ENCODE measurements around the gene BARHL2.
A peak's percentile ranks its signal among the peaks of the same experiment; 100 is the strongest.

The BARHL2 gene

DNA sequence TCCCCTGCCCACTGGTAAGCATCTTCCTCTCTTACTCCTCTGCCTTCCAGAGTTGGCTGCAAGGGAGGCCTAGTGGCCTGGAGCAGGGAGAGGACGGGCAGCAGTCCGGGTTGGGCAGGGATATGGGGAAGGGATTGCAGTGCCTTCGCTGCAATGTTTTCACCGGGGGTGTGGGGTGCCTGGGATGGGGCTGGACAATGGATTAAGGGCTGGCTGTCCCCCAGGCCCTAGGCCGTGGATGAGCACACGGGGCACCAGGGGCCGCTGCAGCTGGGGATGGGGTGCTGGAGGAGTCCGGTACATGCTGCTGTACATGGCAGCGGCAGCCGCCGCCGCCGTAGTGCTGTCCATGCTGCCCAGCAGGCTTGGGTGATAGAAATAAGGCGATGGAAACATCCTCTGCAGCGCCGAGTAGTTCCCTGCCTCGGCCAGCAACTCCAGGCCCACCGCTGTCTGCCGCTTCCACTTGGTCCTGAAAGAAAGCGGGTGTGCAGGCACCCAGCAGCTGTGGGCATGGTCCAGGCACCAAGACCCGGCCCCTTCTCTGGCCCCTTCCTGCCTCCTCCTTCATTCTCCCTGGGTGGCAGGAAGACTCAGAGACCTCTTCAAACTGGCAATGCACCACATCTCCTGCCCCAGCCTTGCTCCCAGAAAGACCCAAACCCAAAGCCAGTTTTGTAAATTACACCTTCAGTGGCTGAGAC lies 4.8 kb downstream of the BARHL2 start:
- no peak overlapping the region for H2AFZ ChIP-seq (ENCODE audit: low read depth, low read length)
- H3K36me3 ChIP-seq (ENCODE audit: insufficient read depth, low read length): no peaks in the 10 kb centered on the region
- H3K4me1 ChIP-seq (ENCODE audit: insufficient read depth, low read length): peaks cover 4% of the 10 kb centered on the region
- no peak overlapping the region for H3K4me3 ChIP-seq (ENCODE audit: low read length)
- H3K27me3 ChIP-seq (ENCODE audit: insufficient read depth, low read length): peaks cover 97% of the 10 kb centered on the region
- no peaks in the 10 kb centered on the region for H3K9me3 ChIP-seq (ENCODE audit: low read length)

DNA sequence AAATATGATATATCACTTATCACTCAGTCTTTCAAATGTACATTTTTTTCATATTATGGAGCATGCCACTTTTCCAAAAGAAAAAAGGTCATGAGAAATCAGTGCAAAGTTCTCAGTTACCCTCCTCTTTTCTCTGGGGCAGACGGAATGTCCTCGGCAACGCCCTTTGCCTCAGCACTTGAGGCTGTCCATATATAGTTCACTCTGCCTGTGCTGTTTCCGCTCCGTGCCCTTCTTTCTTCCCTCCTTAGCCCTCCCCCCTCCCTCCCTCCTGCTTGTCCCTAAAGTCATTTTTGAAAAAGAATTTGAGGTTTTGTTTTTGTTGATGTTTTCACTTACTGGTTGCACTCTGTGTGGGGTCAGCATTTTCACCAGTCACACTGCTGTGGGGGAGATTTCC lies 5.4 kb downstream of the BARHL2 start:
- peaks cover 97% of the 10 kb centered on the region for H3K27me3 ChIP-seq (ENCODE audit: insufficient read depth, low read length)
- peaks cover 8% of the 10 kb centered on the region for H3K4me1 ChIP-seq (ENCODE audit: insufficient read depth, low read length)
- H3K9me3 ChIP-seq (ENCODE audit: low read length): no peaks in the 10 kb centered on the region

DNA sequence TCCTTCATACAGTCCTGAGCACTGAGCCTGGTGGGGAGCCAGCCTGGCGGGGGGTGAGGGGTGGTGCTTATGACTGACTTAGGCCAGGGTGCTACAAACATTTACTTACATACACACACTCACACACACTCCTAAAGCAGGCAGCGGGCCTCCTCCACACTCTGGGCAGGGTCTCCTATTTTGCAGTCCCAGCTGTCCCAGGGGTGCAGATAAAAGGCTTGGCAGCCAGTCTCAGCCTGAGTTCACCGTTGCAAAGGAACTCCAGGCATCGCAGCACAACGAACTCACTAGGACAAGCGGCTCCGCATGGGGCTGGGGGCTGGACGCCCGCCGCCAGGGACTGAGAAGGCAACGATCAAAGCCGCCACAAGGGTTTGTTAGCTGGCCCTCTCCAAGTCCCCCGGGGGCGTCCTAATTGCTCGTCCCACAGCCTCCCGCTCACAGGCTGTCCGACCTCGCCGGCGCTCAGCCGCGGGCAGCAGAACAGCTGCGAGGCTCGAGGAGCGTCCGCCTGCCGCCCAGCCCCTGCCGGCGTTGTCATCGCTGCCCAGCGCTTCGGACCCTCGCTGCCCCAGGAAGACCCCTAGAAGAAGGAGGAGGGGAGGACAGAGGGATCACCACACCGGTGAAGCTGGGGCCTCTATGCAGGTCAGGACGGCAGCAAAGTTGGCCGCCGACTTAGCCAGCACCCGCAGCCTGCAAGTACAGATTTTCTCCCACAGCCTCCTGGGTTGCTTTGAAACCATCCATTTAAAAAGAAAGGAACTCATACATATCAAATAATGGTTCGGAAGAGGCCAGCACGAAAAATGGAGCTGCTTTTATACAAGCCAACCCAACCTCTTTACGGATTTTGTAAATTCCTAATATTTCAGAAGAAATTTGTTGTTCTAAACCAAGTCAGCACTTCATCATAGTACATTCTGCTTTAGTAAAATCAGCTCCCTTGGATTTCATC lies 6.2 kb downstream of the BARHL2 start:
- Histone ChIP-seq H3K9me3 (ENCODE audit: low read length) (no peaks in the 10 kb centered on the region), H3K27me3 (ENCODE audit: insufficient read depth, low read length) (peaks cover 96% of the 10 kb centered on the region), H2AFZ (ENCODE audit: low read depth, low read length) (no peak overlapping the region), H3K36me3 (ENCODE audit: insufficient read depth, low read length) (no peaks in the 10 kb centered on the region), H3K4me1 (ENCODE audit: insufficient read depth, low read length) (peaks cover 16% of the 10 kb centered on the region), H3K4me3 (ENCODE audit: low read length) (no peak overlapping the region)

More for the DNA sequence above, 5.4 kb downstream of the BARHL2 start:
- no peak overlapping the region for H2AFZ ChIP-seq (ENCODE audit: low read depth, low read length)
- H3K36me3 ChIP-seq (ENCODE audit: insufficient read depth, low read length): no peaks in the 10 kb centered on the region
- no peak overlapping the region for H3K4me3 ChIP-seq (ENCODE audit: low read length)

DNA sequence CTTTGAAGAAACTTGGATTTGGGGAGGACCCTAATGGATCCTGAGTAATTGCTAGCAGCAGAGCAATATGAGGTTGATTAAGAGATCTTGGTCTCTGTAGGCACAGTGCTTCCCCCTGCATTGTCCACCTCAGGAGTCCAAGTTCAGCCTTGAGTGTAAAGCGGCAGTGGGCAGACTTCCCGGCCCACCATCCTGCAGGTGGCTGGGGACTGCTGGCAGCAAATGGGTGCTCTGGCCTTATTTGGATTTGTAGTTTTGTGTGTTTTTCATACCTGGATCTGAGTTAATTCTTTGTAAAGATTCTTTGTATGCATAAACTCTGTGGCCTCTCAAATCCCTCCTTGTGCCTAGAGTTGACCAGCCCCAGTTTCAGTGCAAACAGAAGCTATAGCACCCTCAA lies 7.6 kb downstream of the BARHL2 start:
- Histone ChIP-seq H3K4me3 (ENCODE audit: low read length) (no peak overlapping the region), H2AFZ (ENCODE audit: low read depth, low read length) (no peak overlapping the region), H3K27me3 (ENCODE audit: insufficient read depth, low read length) (peaks cover 96% of the 10 kb centered on the region), H3K4me1 (ENCODE audit: insufficient read depth, low read length) (peaks cover 16% of the 10 kb centered on the region), H3K9me3 (ENCODE audit: low read length) (no peaks in the 10 kb centered on the region), H3K36me3 (ENCODE audit: insufficient read depth, low read length) (no peaks in the 10 kb centered on the region)

DNA sequence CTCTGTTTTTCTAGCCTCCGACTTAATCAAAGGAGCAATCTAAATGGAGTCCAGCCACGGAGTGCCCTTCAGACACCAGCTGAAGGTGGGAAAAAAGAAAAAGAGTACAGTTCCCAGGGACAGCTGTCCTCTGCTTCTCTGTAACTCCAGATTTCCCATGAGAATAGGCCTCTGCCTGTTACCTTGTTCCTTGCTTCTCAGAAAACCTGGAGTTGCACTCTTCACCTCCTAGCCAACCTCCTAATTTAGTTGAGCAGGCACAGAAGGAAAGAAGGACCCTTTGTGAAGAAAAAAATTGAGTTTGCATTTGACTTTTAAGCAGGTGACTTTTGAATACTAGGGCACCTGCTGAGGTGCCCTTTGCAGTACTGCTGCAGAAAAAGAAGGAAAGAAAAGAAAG lies 8.3 kb downstream of the BARHL2 start:
- no peak overlapping the region for H3K4me3 ChIP-seq (ENCODE audit: low read length)

DNA sequence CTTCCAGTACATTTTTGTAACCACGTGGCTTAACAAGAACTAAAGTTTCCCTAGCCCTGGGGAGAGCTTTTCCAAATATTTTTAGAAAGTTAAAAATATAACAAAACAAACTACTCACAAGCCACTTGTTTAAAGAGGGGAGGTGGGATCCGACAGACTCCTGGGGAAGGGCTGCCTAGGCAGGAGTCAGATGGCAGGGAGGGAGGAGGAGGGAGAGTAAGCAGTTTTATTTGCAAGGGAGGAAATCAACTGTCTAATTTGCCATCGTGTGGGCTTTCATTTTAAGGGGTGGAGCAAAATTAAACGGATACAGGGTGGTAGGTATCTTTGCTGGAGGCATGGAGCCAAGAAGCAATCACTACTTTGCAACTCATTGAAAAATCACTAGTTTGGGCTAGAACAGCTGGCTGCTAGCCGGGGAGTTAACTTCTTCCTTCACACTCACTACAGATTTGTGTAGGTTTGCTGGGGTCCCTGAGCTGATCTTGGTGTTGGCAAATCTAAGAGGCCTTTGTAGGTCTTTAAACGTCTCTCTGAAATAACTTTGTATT lies 8.8 kb downstream of the BARHL2 start:
- H3K36me3 ChIP-seq (ENCODE audit: insufficient read depth, low read length): no peaks in the 10 kb centered on the region
- H2AFZ ChIP-seq (ENCODE audit: low read depth, low read length): no peak overlapping the region
- H3K4me3 ChIP-seq (ENCODE audit: low read length): no peak overlapping the region
- peaks cover 91% of the 10 kb centered on the region for H3K27me3 ChIP-seq (ENCODE audit: insufficient read depth, low read length)
- H3K4me1 ChIP-seq (ENCODE audit: insufficient read depth, low read length): peaks cover 16% of the 10 kb centered on the region
- no peaks in the 10 kb centered on the region for H3K9me3 ChIP-seq (ENCODE audit: low read length)

More for the DNA sequence above, 8.3 kb downstream of the BARHL2 start:
- Histone ChIP-seq H3K9me3 (ENCODE audit: low read length) (no peaks in the 10 kb centered on the region), H3K4me1 (ENCODE audit: insufficient read depth, low read length) (peaks cover 16% of the 10 kb centered on the region), H3K27me3 (ENCODE audit: insufficient read depth, low read length) (peaks cover 95% of the 10 kb centered on the region), H2AFZ (ENCODE audit: low read depth, low read length) (no peak overlapping the region), H3K36me3 (ENCODE audit: insufficient read depth, low read length) (no peaks in the 10 kb centered on the region)

DNA sequence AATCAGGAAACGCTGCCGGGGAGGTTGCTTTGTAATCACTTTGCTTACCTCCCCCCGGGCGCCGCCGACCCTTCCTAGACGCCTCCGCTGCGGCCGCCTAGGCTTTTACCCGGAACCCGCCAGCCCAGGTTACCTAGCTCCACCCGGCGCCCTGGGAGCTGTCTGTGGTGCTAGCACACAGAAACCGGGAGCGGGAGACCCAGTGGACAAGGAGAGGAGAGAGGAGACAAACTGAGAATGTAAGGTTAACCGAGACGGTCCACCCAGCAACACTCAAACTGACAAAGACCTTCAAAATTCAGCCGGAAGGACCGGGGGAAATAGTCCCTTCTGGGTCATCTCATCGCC lies 9.8 kb downstream of the BARHL2 start:
- Histone ChIP-seq H3K27me3 (ENCODE audit: insufficient read depth, low read length) (peaks cover 82% of the 10 kb centered on the region), H3K9me3 (ENCODE audit: low read length) (no peaks in the 10 kb centered on the region), H2AFZ (ENCODE audit: low read depth, low read length) (peak overlapping the region; percentile 76), H3K36me3 (ENCODE audit: insufficient read depth, low read length) (no peaks in the 10 kb centered on the region), H3K4me1 (ENCODE audit: insufficient read depth, low read length) (peaks cover 16% of the 10 kb centered on the region), H3K4me3 (ENCODE audit: low read length) (peak overlapping the region; percentile 32)

DNA sequence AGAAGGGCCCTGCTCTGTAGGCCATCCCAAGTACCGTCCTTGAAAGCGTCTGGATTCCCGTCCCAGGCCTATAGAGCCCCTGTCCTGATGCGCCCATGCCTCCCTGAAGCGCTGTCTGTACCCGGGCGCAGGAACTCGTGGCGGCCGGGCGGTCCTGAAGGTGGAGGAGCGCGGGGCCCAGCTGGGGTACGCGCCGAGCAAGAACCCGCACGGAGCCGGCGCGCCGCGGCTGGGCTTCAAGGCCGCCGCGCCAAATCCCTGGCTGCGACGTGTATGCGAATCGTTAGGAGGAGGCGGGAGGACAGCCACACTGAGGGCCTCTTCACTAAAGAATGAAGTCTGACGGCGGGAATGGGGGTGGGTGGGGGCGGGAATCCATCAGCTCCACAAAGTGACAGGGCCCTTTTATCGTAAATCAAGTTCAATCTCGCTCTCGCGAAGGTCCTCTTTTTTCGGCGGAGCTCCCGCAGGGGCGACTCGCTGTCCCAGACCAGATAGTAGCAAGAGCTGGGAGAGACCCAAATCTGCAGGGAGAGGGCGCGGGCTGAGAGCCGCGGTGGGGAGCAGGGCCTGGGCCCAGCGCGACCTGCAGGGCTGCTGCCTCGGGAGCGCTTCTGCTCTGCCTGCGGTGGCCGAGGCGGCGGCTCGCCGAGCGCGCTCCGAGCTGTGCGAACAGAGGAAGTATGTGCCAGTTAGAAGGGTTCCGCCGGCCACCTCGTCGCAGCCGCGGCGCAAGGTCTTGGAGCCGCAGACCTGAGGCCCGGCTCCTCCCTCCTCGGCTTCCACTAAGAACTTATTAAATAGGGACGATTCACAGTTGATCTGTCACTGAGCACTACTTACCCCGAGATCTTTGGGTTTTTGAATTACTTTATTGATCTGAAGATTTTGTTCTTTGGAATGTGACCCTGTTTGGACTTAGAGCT lies 10.4 kb downstream of the BARHL2 start:
- H2AFZ ChIP-seq (ENCODE audit: low read depth, low read length): peak overlapping the region; percentile 76
- H3K4me3 ChIP-seq (ENCODE audit: low read length): peak overlapping the region; percentile 32
- H3K9me3 ChIP-seq (ENCODE audit: low read length): no peaks in the 10 kb centered on the region
- H3K27me3 ChIP-seq (ENCODE audit: insufficient read depth, low read length): peaks cover 75% of the 10 kb centered on the region
- no peaks in the 10 kb centered on the region for H3K36me3 ChIP-seq (ENCODE audit: insufficient read depth, low read length)
- H3K4me1 ChIP-seq (ENCODE audit: insufficient read depth, low read length): peaks cover 16% of the 10 kb centered on the region

DNA sequence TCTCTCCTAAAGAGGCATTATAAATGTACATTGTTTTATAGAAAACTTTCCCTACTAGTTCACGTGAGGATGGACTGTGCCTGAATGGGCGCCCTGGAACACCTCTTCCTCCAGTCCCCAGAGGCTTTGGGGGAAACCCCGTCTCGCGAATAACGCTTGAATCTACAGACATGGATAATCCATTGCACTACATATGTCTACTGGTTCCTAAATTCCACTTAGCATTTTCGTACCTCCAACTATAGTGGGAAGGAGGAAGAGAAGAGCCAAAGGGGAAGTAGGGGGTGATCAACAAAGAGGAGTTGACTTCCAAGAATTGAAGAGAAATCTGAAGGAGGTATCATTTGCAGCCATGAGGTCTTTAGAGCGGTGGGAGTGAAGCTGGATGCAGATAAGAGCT lies 11.1 kb downstream of the BARHL2 start:
- no peaks in the 10 kb centered on the region for H3K36me3 ChIP-seq (ENCODE audit: insufficient read depth, low read length)
- H3K27me3 ChIP-seq (ENCODE audit: insufficient read depth, low read length): peaks cover 68% of the 10 kb centered on the region
- peak overlapping the region; percentile 32 for H3K4me3 ChIP-seq (ENCODE audit: low read length)

DNA sequence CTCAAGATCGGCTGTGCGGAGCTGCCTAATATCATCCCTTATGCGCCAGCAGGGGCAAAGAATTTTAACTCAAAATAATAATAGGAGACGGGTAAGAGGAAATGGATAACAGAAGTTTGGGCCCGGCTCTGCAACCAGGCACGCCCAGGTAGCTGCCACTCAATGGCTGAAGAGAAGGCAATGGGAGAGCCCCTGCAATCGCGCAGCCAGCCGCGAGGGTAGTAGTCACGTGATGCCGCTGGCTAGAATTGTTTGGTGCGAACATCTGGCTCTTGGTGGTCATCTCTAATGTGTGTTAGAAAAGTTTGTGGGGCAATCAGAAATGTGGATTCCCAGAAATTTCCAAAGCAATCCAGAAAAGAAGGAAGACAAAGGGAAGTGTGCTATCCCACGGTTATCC lies 12.3 kb downstream of the BARHL2 start:
- Histone ChIP-seq H3K4me1 (ENCODE audit: insufficient read depth, low read length) (peaks cover 12% of the 10 kb centered on the region), H2AFZ (ENCODE audit: low read depth, low read length) (no peak overlapping the region), H3K36me3 (ENCODE audit: insufficient read depth, low read length) (no peaks in the 10 kb centered on the region), H3K9me3 (ENCODE audit: low read length) (no peaks in the 10 kb centered on the region), H3K27me3 (ENCODE audit: insufficient read depth, low read length) (peaks cover 56% of the 10 kb centered on the region), H3K4me3 (ENCODE audit: low read length) (no peak overlapping the region)

More for the DNA sequence above, 11.1 kb downstream of the BARHL2 start:
- Histone ChIP-seq H3K4me1 (ENCODE audit: insufficient read depth, low read length) (peaks cover 13% of the 10 kb centered on the region), H2AFZ (ENCODE audit: low read depth, low read length) (no peak overlapping the region), H3K9me3 (ENCODE audit: low read length) (no peaks in the 10 kb centered on the region)

DNA sequence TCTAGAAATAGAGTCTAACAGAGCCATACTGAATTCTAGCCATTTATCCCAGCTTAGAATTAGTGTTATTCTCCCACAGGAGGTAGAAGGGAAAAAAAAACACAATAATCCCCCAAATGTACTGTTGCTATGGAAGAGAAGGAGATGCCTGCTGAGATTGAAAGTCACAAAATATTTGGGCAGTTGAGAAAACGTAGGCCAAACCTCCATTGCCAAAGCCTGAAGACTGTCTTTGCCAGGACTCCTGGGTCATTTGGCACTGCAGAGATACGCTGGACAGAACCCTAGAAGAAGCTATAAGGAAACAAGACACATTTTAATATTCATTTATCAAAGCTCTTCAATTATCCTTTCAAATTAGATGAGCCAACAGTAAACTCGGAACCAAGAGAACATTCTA lies 22.3 kb downstream of the BARHL2 start:
- Histone ChIP-seq H3K27me3 (ENCODE audit: insufficient read depth, low read length) (peaks cover 2% of the 10 kb centered on the region), H3K9me3 (ENCODE audit: low read length) (no peaks in the 10 kb centered on the region), H3K4me1 (ENCODE audit: insufficient read depth, low read length) (no peaks in the 10 kb centered on the region), H2AFZ (ENCODE audit: low read depth, low read length) (no peak overlapping the region), H3K36me3 (ENCODE audit: insufficient read depth, low read length) (no peaks in the 10 kb centered on the region), H3K4me3 (ENCODE audit: low read length) (no peak overlapping the region)

DNA sequence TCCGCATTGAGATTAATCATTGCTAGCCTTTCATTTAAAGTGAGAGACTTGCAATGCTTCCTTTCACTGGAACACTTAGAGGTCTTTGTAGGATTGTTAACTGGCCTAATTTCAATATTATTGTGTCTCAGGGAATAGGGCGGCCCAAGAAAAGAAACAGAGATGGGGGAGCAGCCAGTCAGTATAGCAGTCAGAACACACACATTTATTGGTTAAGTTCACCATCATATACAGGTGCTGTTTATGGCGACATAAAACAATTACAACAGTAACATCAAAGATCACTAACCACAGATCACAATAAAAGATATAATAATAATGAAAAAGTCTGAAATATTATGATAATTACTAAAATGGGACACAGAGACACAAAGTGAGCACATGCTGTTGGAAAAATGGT lies 29.4 kb downstream of the BARHL2 start:
- Histone ChIP-seq H3K36me3 (ENCODE audit: insufficient read depth, low read length) (no peaks in the 10 kb centered on the region), H3K27me3 (ENCODE audit: insufficient read depth, low read length) (no peaks in the 10 kb centered on the region), H2AFZ (ENCODE audit: low read depth, low read length) (no peak overlapping the region), H3K4me3 (ENCODE audit: low read length) (no peak overlapping the region), H3K9me3 (ENCODE audit: low read length) (no peaks in the 10 kb centered on the region), H3K4me1 (ENCODE audit: insufficient read depth, low read length) (no peaks in the 10 kb centered on the region)
